ENCODE measurements around the gene INSYN2B.

DNA sequence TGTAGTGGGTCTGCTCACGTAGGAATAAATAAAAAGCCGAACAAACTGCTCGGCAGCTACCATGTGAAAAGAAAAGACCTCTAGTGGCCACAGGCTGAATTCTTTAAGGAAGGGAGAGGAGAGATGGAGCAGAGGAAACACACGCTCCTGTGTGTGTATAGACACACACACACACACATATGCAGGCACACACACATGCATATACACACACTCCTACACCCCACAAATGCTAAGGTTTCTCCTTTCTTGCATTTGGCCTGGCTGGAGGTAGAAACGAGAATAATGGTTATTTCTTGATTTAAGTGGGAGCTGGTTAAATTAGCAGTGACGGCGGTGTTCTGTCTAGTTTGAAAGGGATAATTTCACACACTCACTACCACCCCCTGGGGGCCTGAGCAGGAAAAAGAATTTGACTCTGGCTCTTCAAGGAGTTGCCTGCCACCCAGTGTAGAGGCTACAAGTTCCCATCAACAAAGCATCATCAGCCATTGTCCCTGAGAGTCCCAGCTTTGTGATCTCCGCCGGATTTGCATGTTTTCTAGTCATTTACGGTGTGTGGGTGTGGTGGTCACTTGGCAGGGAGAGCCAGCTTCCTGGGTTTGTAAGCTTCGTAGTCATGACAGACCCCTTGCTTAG lies at the start of gene INSYN2B:
- TF ChIP-seq, protein P1, sequence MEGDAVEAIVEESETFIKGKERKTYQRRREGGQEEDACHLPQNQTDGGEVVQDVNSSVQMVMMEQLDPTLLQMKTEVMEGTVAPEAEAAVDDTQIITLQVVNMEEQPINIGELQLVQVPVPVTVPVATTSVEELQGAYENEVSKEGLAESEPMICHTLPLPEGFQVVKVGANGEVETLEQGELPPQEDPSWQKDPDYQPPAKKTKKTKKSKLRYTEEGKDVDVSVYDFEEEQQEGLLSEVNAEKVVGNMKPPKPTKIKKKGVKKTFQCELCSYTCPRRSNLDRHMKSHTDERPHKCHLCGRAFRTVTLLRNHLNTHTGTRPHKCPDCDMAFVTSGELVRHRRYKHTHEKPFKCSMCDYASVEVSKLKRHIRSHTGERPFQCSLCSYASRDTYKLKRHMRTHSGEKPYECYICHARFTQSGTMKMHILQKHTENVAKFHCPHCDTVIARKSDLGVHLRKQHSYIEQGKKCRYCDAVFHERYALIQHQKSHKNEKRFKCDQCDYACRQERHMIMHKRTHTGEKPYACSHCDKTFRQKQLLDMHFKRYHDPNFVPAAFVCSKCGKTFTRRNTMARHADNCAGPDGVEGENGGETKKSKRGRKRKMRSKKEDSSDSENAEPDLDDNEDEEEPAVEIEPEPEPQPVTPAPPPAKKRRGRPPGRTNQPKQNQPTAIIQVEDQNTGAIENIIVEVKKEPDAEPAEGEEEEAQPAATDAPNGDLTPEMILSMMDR (conservative IDR thresholded peaks at IDR 0.05; ENCODE audit: low read depth, low read length), result peak; percentile 78
- no peak for TF ChIP-seq EZH2 (IDR thresholded peaks at IDR 0.05; ENCODE audit: borderline replicate concordance, low read depth, low read length, poor library complexity, severe bottlenecking)

All from A673 (cell line).